IMR-90 (cell line): ENCODE data around the gene GPR176.

Source experiments
- CEBPB ChIP-seq: IDR thresholded peaks from 2 replicates; pipeline ENCODE4 v1.6.1; 2012; ENCODE audit warnings: low read depth, low read length, improper control_type of control experiment
- CTCF ChIP-seq: conservative IDR thresholded peaks from 2 replicates; pipeline ENCODE4 v1.5.1; 2012; ENCODE audit warnings: mild to moderate bottlenecking, low read depth, low read length, improper control_type of control experiment
- ELK1 ChIP-seq: fragments of 150-350 bp; IDR thresholded peaks from 2 replicates; pipeline ENCODE4 v1.6.1; 2016; ENCODE audit warnings: low read depth, mild to moderate bottlenecking, low read length, moderate library complexity, borderline replicate concordance
- FOS ChIP-seq: fragments of 150-350 bp; IDR thresholded peaks from 2 replicates; pipeline ENCODE4 v1.6.1; 2016; ENCODE audit warnings: low read depth, low read length
- MXI1 ChIP-seq: IDR thresholded peaks from 2 replicates; pipeline ENCODE4 v1.6.1; 2012; ENCODE audit warnings: low read depth, mild to moderate bottlenecking, low read length, moderate library complexity, borderline replicate concordance
- POLR2A ChIP-seq: IDR thresholded peaks from 2 replicates; pipeline ENCODE4 v1.6.1; 2012; ENCODE audit warnings: mild to moderate bottlenecking, low read depth, low read length
- RAD21 ChIP-seq: IDR thresholded peaks from 2 replicates; pipeline ENCODE4 v1.6.1; 2012; ENCODE audit warnings: low read length, improper control_type of control experiment
- RCOR1 ChIP-seq: IDR thresholded peaks from 2 replicates; pipeline ENCODE4 v1.6.1; 2012; ENCODE audit warnings: mild to moderate bottlenecking, low read length, improper control_type of control experiment; ENCODE audit not compliant: insufficient replicate concordance
- RFX5 ChIP-seq: IDR thresholded peaks from 2 replicates; pipeline ENCODE4 v1.8.0; 2012; ENCODE audit warnings: low read depth, mild to moderate bottlenecking, low read length, moderate library complexity
- SMC3 ChIP-seq: fragments of 150-350 bp; IDR thresholded peaks from 2 replicates; pipeline ENCODE4 v1.6.1; 2016; ENCODE audit warnings: low read depth, mild to moderate bottlenecking, antibody characterized with exemption, low read length, moderate library complexity
- USF2 ChIP-seq: fragments of 150-350 bp; IDR thresholded peaks from 2 replicates; pipeline ENCODE4 v1.6.1; 2017; ENCODE audit warnings: mild to moderate bottlenecking, antibody characterized with exemption, low read length, low read depth

- TF ChIP-seq POLR2A (no peak), CTCF (no peak), RCOR1 (no peak), CEBPB (no peak), USF2 (no peak), FOS (no peak), SMC3 (no peak), RAD21 (no peak), MXI1 (no peak), RFX5 (no peak), ELK1 (no peak)
Observed at GRCh38 chr15:39880718-39881387, 39.2 kb downstream of the GPR176 start.
